CD14-positive monocyte (primary cell): Measurements from ENCODE around the gene ATE1. TPM values are rescaled to one million over a fixed set of nuclear protein-coding genes. Genes with fewer than 3 reads are reported as not detected.

Source experiments
- DNase-seq, 3 donors: peaks; one replicate each; pipeline ENCODE4 v3.0.0-alpha.2; 2011 to 2022
- H2AFZ ChIP-seq: 2 replicates; pipeline ENCODE4 v1.6.0; 2012; ENCODE audit warnings: mild to moderate bottlenecking, low read depth, low read length, inconsistent platforms; ENCODE audit not compliant: insufficient read depth, poor library complexity, severe bottlenecking
- H3K27ac ChIP-seq, 2 donors: 1 replicate in 1 of 2; 2 replicates in 1 of 2; pipeline ENCODE4 v1.5.1; 2012 to 2013; ENCODE audit warnings: low read length in 2 of 2, control low read depth in 1 of 2, inconsistent platforms in 1 of 2, low read depth in 1 of 2, mild to moderate bottlenecking in 1 of 2
- H3K27me3 ChIP-seq, 2 donors: one replicate each; pipeline versions ENCODE4 v1.6.0 to v1.6.1; 2011 to 2013; ENCODE audit warnings: low read length in 2 of 2; ENCODE audit not compliant: control insufficient read depth in 2 of 2, insufficient read depth in 2 of 2
- H3K36me3 ChIP-seq, 2 donors: replicated peaks in 1 of 2; 1 replicate in 1 of 2; 2 replicates in 1 of 2; pipeline versions ENCODE4 v1.5.1 to v1.6.1; 2012 to 2013; ENCODE audit warnings: low read length in 2 of 2, control low read depth in 1 of 2, inconsistent platforms in 1 of 2, mild to moderate bottlenecking in 1 of 2; ENCODE audit not compliant: insufficient read depth in 2 of 2, control insufficient read depth in 1 of 2
- H3K4me1 ChIP-seq, 2 donors: 1 replicate in 1 of 2; 2 replicates in 1 of 2; pipeline versions ENCODE4 v1.5.1 to v1.6.1; 2012 to 2013; ENCODE audit warnings: low read length in 2 of 2, control low read depth in 1 of 2, inconsistent platforms in 1 of 2, mild to moderate bottlenecking in 1 of 2, moderate library complexity in 1 of 2; ENCODE audit not compliant: insufficient read depth in 2 of 2, control insufficient read depth in 1 of 2
- H3K4me2 ChIP-seq: replicated peaks from 2 replicates; pipeline ENCODE3; 2012; ENCODE audit warnings: low read length, moderate library complexity, mild to moderate bottlenecking; ENCODE audit not compliant: poor library complexity, severe bottlenecking; ENCODE audit errors: extremely low read depth
- H3K4me3 ChIP-seq, 3 experiments: fragments of 200-600 bp in 1 of 3; sonication (generic) in 1 of 3; replicated peaks in 1 of 3; 1 replicate in 2 of 3; 2 replicates in 1 of 3; pipeline ENCODE4 v1.5.1; 2011 to 2013; ENCODE audit warnings: low read length in 3 of 3, mild to moderate bottlenecking in 3 of 3, control low read depth in 2 of 3, low read depth in 2 of 3, inconsistent platforms in 1 of 3, moderate library complexity in 1 of 3
- H3K79me2 ChIP-seq: 2 replicates; pipeline ENCODE4 v1.6.0; 2012; ENCODE audit warnings: mild to moderate bottlenecking, control low read depth, inconsistent platforms, low read length, moderate library complexity; ENCODE audit not compliant: insufficient read depth
- H3K9ac ChIP-seq: 2 replicates; pipeline ENCODE4 v1.6.0; 2017; ENCODE audit warnings: low read length, mild to moderate bottlenecking; ENCODE audit not compliant: insufficient read depth, poor library complexity, severe bottlenecking
- H3K9me3 ChIP-seq, 2 donors: replicated peaks in 1 of 2; 1 replicate in 1 of 2; 2 replicates in 1 of 2; pipeline versions ENCODE4 v1.5.1 to v1.6.1; 2012 to 2013; ENCODE audit warnings: low read length in 2 of 2, control low read depth in 1 of 2; ENCODE audit not compliant: control insufficient read depth in 1 of 2, insufficient read depth in 1 of 2
- H4K20me1 ChIP-seq: 2 replicates; pipeline ENCODE4 v1.6.0; 2012; ENCODE audit warnings: mild to moderate bottlenecking, low read length, control low read depth, moderate library complexity; ENCODE audit not compliant: insufficient read depth
- H3K27ac Mint-ChIP-seq, 7 donors: one replicate each; pipeline ENCODE4 v1.8.0; 2020; ENCODE audit warnings: mild to moderate bottlenecking in 7 of 7, mixed read lengths in 7 of 7, moderate library complexity in 6 of 7, inconsistent platforms in 2 of 7
- H3K27me3 Mint-ChIP-seq, 3 donors: one replicate each; pipeline ENCODE4 v1.8.0; 2021 to 2022; ENCODE audit warnings: low read depth in 3 of 3, mild to moderate bottlenecking in 3 of 3, mixed read lengths in 3 of 3, moderate library complexity in 3 of 3, inconsistent platforms in 1 of 3
- H3K36me3 Mint-ChIP-seq, 2 donors: one replicate each; pipeline ENCODE4 v1.8.0; 2020; ENCODE audit warnings: mixed read lengths in 2 of 2, inconsistent platforms in 1 of 2, mild to moderate bottlenecking in 1 of 2
- H3K4me1 Mint-ChIP-seq: one replicate; pipeline ENCODE4 v1.8.0; 2020; ENCODE audit warnings: mild to moderate bottlenecking, mixed read lengths
- H3K4me3 Mint-ChIP-seq, 2 donors: one replicate each; pipeline ENCODE4 v1.8.0; 2020; ENCODE audit warnings: mild to moderate bottlenecking in 2 of 2, mixed read lengths in 2 of 2, moderate library complexity in 1 of 2
- H3K9me3 Mint-ChIP-seq, 7 donors: one replicate each; pipeline ENCODE4 v1.8.0; 2020 to 2022; ENCODE audit warnings: mixed read lengths in 7 of 7, mild to moderate bottlenecking in 6 of 7, moderate library complexity in 6 of 7, inconsistent platforms in 2 of 7
- CTCF ChIP-seq: fragments of 200-600 bp; IDR thresholded peaks from one replicate; pipeline ENCODE4 v1.8.0; 2022; ENCODE audit warnings: antibody characterized with exemption, mild to moderate bottlenecking
- WGBS: methylation state at CpG from one replicate; pipeline ENCODE4 v1.1.5; 2013; ENCODE audit warnings: missing lambda C conversion rate; ENCODE audit not compliant: insufficient coverage; 5-methylcytosine and 5-hydroxymethylcytosine counted together
- intact Hi-C, 2 donors: fragments of 100-400 bp; cut with micrococcal nuclease; formaldehyde crosslinking; loops; one replicate each; pipeline versions ENCODE4 v1.15.0 to v1.15.1; 2023
- polyA plus RNA-seq, 3 donors: library from polyadenylated mRNA; depleted of rRNA in 1 of 3; unstranded in 2 of 3; stranded (reverse) in 1 of 3; fragments of 300-500 nt in 2 of 3; fragments of >200 nt in 1 of 3; fragmentation: Illumina TruSeq in 2 of 3; gene quantifications; 1 replicate in 2 of 3; 2 replicates in 1 of 3; pipeline ENCODE4 v1.2.3, GENCODE V29; 2012 to 2021

Gene ATE1
- polyA plus RNA-seq, 3 donors: 9.2 to 19.5 (median 15.8) TPM

DNA sequence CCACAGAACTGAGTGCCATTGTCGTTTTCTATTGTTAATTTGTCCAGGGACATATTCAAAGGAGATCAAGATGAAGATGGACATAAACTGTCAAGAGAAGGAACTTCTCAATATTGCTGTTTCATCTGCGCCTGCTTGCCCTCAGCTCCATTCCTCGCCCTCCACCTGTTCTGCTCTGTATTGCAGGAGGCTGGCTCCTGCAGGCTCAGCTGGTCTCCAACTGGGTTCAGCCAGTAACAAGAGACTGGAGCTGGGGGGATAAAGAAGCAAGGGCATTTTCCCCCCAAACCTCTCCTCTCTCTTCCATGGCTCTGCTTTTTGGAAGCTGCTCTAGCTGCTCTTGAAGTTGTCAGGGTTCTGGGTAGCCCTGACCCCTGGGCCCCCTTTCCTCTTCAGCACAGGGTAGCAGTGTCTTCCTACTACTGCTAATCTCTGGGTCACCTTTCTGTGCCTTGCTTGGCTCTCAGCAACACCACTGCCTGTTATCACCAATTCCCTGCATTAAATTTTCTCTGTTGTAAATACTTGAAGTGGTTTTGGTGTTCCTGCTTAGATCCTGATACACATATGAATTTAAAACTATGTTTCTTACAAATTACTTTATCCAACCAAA, 180.6 kb downstream of the ATE1 start:
- Histone ChIP-seq H3K4me1 (no peaks in the 10 kb centered on the region), H3K79me2 (no peaks in the 10 kb centered on the region), H3K4me3 (no peak overlapping the region), H3K27me3 (peaks cover 0 to 2% of the 10 kb centered on the region in 2 donors), H3K36me3 (no peaks in the 10 kb centered on the region), H3K4me2 (no peak overlapping the region), H4K20me1 (no peaks in the 10 kb centered on the region), H3K9me3 (no peaks in the 10 kb centered on the region), H3K9ac (no peak overlapping the region), H2AFZ (no peak overlapping the region), H3K27ac (no peak overlapping the region)
- DNase-seq: no peak
- intact Hi-C loops: no loop called here
- no peak for TF ChIP-seq CTCF
- no peak overlapping the region for H3K4me3 Mint-ChIP-seq
- WGBS: 100% methylated on average over 1 of the region's 3 CpGs
- peaks cover 0 to 4% (median 1%) of the 10 kb centered on the region in 7 donors for H3K9me3 Mint-ChIP-seq
- no peak overlapping the region for H3K27ac Mint-ChIP-seq
- H3K36me3 Mint-ChIP-seq: peaks cover 5 to 16% of the 10 kb centered on the region in 2 donors
- no peaks in the 10 kb centered on the region for H3K4me1 Mint-ChIP-seq
- peaks cover 1 to 11% (median 9%) of the 10 kb centered on the region in 3 donors for H3K27me3 Mint-ChIP-seq

- Histone ChIP-seq H4K20me1 (no peaks in the 10 kb centered on the region), H3K27me3 (peaks cover 22 to 37% of the 10 kb centered on the region in 2 donors), H2AFZ (no peak overlapping the region), H3K9ac (no peak overlapping the region), H3K36me3 (peaks cover 0 to 9% of the 10 kb centered on the region in 2 donors), H3K27ac (no peak overlapping the region), H3K9me3 (no peaks in the 10 kb centered on the region), H3K79me2 (no peaks in the 10 kb centered on the region), H3K4me3 (no peak overlapping the region), H3K4me2 (no peak overlapping the region), H3K4me1 (peaks cover 8 to 22% of the 10 kb centered on the region in 2 donors)
- peaks cover 0 to 8% (median 3%) of the 10 kb centered on the region in 7 donors for H3K9me3 Mint-ChIP-seq
- peaks cover 23% of the 10 kb centered on the region for H3K4me1 Mint-ChIP-seq
- no peak for TF ChIP-seq CTCF
- intact Hi-C loops: no loop called here
- no CpG with 5 or more reads among the region's 1 CpG for WGBS
- peaks cover 13 to 29% of the 10 kb centered on the region in 2 donors for H3K36me3 Mint-ChIP-seq
- peak overlapping the region in 1 of 2 donors; percentile 2 for H3K4me3 Mint-ChIP-seq
- no peak for DNase-seq
- H3K27me3 Mint-ChIP-seq: peaks cover 17 to 42% (median 41%) of the 10 kb centered on the region in 3 donors
- no peak overlapping the region for H3K27ac Mint-ChIP-seq
Observed at GRCh38 chr10:121741248-121741792, 186.5 kb downstream of the ATE1 start.
